HG03280 (cell line): Measurements from ENCODE around the gene CDH26.

ENCODE experiments used
- ATAC-seq: cut with Tn5 transposase; IDR thresholded peaks from one replicate; pipeline ENCODE4 v1.9.1; 2021; ENCODE audit warnings: mild to moderate bottlenecking, moderate library complexity; ENCODE audit not compliant: unreplicated experiment

CDH26 gene

GRCh38 chr20:59958123-59958522 is at the start of gene CDH26:
TSS of gene CDH26 (plus strand) at chr20:59958423. CDS start at chr20:59958727, 304 bp downstream.
- ATAC-seq, result no peak

GRCh38 chr20:59908855-59909254 is 49.4 kb upstream of the CDH26 start:
- no peak for ATAC-seq

- ATAC-seq, result no peak
Observed at GRCh38 chr20:59911041-59911440, 47.2 kb upstream of the CDH26 start.

GRCh38 chr20:59912609-59913008 is 45.6 kb upstream of the CDH26 start:
- no peak for ATAC-seq

- no peak for ATAC-seq
Observed at GRCh38 chr20:59920944-59921343, 37.3 kb upstream of the CDH26 start.

GRCh38 chr20:59923514-59923913 is 34.7 kb upstream of the CDH26 start:
- no peak for ATAC-seq

- no peak for ATAC-seq
Observed at GRCh38 chr20:59925359-59925758, 32.9 kb upstream of the CDH26 start.

- no peak for ATAC-seq
Observed at GRCh38 chr20:59925899-59926298, 32.3 kb upstream of the CDH26 start.

GRCh38 chr20:59931511-59932312 is 26.5 kb upstream of the CDH26 start:
- ATAC-seq, result no peak

- ATAC-seq, result no peak
Observed at GRCh38 chr20:59932616-59933295, 25.5 kb upstream of the CDH26 start.

- ATAC-seq, result peak; percentile 6
Observed at GRCh38 chr20:59933296-59933848, 24.9 kb upstream of the CDH26 start, which contains the start of gene SYCP2. TSS of gene SYCP2 (minus strand) at chr20:59933637. CDS start at chr20:59922413, 11,224 bp downstream.

- ATAC-seq, result peak; percentile 86
Observed at GRCh38 chr20:59933849-59934585, 24.2 kb upstream of the CDH26 start.

GRCh38 chr20:59935457-59936185 is 22.6 kb upstream of the CDH26 start:
- ATAC-seq, result no peak

- ATAC-seq, result no peak
Observed at GRCh38 chr20:59936409-59936808, 21.8 kb upstream of the CDH26 start.

- no peak for ATAC-seq
Observed at GRCh38 chr20:59937150-59937549, 21.1 kb upstream of the CDH26 start.

GRCh38 chr20:59938221-59938620 is 20.0 kb upstream of the CDH26 start:
- no peak for ATAC-seq

GRCh38 chr20:59938696-59939051 is 19.5 kb upstream of the CDH26 start:
- no peak for ATAC-seq

- ATAC-seq, result peak; percentile 5
Observed at GRCh38 chr20:59939052-59939878, 19.0 kb upstream of the CDH26 start.

- ATAC-seq, result peak; percentile 27
Observed at GRCh38 chr20:59939879-59940128, 18.4 kb upstream of the CDH26 start.
